PFSK-1 (cell line): ENCODE data around the gene IQCM.

ENCODE experiments used
- FOXP2 ChIP-seq: optimal IDR thresholded peaks from 2 replicates; pipeline ENCODE3; 2011; ENCODE audit warnings: borderline replicate concordance, control low read depth, inconsistent platforms; ENCODE audit not compliant: insufficient read depth; ENCODE audit errors: extremely low read length, extremely low read depth
- POLR2AphosphoS5 ChIP-seq: IDR thresholded peaks from 2 replicates; pipeline ENCODE4 v1.6.1; 2012; ENCODE audit warnings: low read depth, mild to moderate bottlenecking, control low read depth, low read length, moderate library complexity
- REST ChIP-seq, 2 experiments: IDR thresholded peaks; 2 replicates each; pipeline versions ENCODE4 v1.6.1 to v1.8.0; 2011 to 2012; ENCODE audit warnings: low read depth in 2 of 2, low read length in 2 of 2, control low read depth in 1 of 2, inconsistent platforms in 1 of 2, mild to moderate bottlenecking in 1 of 2, moderate library complexity in 1 of 2; ENCODE audit not compliant: insufficient read depth in 1 of 2
- SIN3A ChIP-seq: IDR thresholded peaks from 2 replicates; pipeline ENCODE4 v1.6.1; 2012; ENCODE audit warnings: mild to moderate bottlenecking, low read length, moderate library complexity, borderline replicate concordance; ENCODE audit not compliant: insufficient read depth
- TAF1 ChIP-seq: IDR thresholded peaks from 2 replicates; pipeline ENCODE4 v1.6.1; 2012; ENCODE audit warnings: low read length, control low read depth, borderline replicate concordance; ENCODE audit not compliant: insufficient read depth

- TF ChIP-seq POLR2AphosphoS5 (no peak), SIN3A (no peak), REST (IDR thresholded peaks at IDR 0.05; ENCODE audit: insufficient read depth in 1 of 2, low read depth in 2 of 2, low read length in 2 of 2) (no peak), FOXP2 (no peak), TAF1 (no peak)
These were observed 297.2 kb downstream of the IQCM start for GRCh38 chr4:149518471-149518870.
